GM18873 (cell line): ENCODE results near the gene TMEM106C.

Experiments
- ATAC-seq: cut with Tn5 transposase; IDR thresholded peaks from one replicate; pipeline ENCODE4 v1.9.1; 2021; ENCODE audit warnings: mild to moderate bottlenecking, moderate library complexity, moderate number of reproducible peaks; ENCODE audit not compliant: unreplicated experiment, low FRiP score

Gene TMEM106C

DNA sequence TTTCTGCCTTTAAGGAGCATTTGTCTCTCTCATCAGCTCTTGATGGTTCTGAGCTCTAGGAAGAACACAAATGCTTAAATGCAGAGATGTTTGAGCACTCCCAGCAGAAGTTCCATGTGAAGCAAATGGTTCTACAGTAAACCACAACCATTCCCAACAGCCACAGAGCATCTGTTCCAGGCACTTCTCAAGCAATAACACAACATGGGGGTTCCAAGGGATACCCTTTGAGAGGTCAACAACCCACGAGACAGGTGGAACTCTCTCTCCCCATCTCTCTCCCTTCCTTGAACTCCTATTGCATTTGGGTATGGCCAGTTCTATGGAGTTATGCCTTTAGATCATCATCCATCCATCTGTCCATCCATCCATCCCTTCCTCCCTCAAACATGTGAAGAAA is 46.1 kb downstream of the TMEM106C start:
- no peak for ATAC-seq

DNA sequence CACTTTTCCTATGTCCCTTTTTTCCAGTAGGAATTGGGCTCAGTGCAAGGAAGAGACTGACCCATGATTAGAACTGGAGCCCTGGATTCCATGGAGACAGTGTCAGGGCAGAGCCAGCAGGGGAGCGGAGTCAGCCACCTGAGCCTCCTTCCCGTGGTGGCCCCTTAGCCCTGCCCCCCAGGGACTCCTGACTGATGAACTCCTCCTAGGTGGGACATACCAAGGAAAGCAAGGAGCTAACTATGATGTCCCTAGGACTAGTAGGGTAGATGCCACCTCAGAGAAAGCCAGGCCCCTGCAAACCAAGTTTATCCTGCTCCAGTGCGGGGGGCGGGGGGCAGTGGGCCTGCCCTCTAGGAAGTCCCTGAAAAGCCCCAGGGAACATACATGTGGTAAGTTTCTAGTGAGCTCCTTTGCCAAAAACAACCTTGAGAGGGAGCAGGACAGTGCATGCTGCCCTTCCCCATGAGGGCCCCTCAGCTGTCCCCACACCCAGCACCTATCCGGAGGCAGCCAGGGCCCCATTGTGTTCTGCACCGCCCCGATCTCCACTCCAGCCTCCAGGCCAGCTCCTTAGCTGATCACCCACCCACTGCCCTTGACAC is 47.1 kb downstream of the TMEM106C start:
- no peak for ATAC-seq

DNA sequence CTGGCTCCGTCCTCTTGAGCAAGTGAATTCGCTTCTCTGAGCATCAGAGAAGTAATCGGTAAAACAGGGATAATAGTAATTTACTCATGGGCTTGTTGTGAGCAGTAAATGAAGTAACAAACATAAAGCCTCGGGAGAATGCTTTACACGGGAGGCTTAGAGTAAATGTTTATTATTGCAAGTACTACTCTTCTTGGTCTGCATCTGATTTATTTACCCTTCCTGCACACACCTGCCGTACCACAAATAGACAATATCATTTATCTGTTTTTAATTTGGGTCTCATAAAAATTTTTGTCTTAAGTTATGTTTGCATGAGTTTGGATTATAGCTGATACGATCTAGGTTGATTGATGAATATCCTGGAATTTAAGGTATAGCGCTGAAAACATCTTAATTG is 48.7 kb downstream of the TMEM106C start:
- no peak for ATAC-seq

DNA sequence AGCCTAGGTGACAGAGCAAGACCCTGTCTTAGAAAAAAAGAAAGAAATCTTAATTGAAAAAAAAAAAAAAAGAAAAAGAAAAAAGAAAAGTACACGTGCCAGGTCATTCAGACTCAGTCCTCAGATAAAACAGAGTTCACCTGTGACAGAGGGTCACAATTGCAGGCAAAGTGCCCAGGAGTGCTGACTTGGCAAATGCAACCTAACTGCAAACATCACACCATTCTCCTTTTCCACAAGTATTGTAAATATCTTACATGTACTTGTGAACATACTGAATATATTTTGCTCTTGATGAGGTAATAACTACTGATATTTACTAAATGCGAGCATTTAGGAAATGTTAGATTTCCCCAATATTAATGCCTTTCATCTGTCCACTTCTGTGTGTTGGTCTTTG is 49.9 kb downstream of the TMEM106C start:
- ATAC-seq, result no peak

DNA sequence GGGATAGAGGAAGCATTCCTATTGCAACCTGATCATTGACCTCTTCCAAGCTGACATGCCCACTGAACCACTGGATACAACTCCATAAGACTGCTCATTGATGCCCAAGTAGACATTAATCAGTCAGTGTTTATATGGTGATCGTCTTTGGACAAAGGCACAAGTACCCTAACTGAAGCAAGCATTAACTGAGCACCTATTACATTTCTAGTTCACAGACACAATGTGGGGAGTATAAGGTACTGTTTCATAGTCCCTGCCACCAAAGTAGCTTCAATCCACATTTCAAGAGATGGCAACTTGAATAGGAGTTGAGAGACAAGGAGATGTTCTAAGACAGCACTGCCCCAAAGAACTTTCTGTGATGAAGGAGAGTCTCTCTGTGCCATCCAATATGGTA is 51.7 kb downstream of the TMEM106C start:
- no peak for ATAC-seq

DNA sequence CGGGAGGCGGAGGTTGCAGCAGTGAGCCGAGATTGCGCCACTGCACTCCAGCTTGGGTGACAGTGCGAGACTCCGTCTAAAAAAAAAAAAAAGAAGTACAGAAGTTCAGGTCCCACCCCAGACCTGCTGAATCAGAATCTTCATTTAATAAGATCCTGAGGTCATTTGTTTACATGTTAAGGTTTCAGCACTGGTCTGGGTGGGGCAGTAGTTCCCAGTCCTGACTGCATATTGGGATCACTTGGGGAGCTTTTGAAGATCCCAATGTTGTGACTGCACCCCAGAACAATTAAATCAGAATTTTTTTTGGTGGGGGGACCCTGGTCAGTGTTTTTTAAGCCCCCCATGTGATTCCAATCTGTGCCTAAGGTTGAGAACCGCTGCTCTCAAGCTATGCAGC is 52.6 kb downstream of the TMEM106C start:
- ATAC-seq, result no peak

DNA sequence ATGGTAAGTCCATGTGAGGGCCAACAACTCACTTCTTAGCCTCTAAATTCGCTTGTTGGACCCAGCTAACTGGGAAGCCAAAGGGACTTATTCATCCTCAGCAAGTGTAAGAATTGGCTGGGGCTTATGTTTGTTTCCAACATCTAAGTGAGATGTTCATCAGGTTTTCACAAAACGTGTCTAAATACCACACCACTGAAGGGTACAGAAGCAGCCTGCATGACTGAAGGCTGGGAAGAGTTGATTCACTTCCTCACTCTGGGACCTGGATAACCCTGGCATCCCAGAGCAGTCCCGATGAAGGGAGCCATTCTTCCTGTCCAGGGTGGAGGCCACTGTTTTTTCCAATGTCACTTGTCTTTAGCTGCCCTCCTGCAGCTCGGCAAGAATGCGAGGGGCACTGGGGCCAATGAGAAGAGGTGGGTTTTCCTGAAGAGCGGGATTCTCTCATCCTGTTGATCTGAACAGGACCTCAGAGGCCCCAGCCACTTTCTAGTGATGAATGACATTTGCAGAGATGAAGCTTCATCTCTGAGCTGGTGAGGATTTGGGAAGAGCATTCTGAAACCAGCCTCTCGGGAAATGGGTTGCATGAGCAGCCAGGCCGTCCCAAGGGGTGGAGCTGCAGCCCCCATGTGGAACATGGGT is 53.1 kb downstream of the TMEM106C start:
- no peak for ATAC-seq

DNA sequence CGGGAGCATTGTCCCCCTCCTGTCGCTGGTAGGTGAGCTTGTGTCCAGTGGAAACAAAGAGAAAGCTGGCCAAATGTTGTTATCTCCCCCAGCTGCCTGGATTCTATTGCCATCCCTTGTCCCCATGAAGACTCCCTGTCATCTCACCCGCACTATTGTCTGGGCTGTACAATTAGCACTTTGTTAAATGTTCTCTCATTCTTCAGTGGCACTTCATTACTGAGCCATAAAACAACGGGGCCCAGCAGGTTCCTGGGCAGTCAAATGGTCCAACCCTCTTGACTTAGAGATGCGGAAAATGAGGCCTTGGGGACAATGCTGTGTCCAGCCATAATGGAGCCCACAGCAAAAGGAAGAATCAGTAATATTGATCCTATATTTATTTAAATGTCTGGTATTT is 54.1 kb downstream of the TMEM106C start:
- ATAC-seq, result no peak

DNA sequence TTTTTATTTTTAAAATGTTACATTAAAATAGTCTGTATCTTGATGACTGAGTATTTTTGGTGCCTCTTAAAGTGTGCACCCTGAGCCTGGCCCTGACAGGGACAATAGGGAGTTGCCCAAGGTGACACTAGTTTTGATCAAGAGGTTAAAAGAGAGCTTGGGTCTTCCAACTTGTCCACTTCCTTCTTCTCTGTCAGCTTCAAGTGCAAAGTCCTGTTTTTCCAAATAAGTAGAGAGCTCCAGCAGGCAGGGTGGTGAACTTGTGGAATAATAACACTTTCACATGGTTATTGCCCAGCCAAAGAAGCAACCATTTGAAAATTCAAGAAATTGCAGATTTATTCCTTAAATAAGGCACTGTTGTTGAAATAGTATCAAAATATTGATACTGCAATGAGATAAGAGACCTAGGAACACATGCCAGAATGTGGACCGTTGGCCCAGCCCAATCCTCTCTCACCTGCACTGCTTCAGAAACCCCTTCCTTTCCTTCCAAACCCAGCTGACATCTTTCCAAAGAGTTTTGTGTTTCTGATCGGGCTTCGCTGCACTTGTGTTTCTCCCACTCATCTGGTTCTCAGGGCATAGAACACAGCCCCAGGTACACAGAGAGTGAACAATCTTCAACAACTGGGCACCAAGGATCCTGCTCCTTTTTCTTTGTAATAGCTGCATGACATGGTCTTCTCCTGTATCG is 54.7 kb downstream of the TMEM106C start:
- no peak for ATAC-seq
